ENCODE results near the gene TMEM200B. TPM values are rescaled to one million over a fixed set of nuclear protein-coding genes. Genes with fewer than 3 reads are reported as not detected.

TMEM200B gene
- total RNA-seq, 1 experiment from 2014 or later: 1.1 TPM

DNA sequence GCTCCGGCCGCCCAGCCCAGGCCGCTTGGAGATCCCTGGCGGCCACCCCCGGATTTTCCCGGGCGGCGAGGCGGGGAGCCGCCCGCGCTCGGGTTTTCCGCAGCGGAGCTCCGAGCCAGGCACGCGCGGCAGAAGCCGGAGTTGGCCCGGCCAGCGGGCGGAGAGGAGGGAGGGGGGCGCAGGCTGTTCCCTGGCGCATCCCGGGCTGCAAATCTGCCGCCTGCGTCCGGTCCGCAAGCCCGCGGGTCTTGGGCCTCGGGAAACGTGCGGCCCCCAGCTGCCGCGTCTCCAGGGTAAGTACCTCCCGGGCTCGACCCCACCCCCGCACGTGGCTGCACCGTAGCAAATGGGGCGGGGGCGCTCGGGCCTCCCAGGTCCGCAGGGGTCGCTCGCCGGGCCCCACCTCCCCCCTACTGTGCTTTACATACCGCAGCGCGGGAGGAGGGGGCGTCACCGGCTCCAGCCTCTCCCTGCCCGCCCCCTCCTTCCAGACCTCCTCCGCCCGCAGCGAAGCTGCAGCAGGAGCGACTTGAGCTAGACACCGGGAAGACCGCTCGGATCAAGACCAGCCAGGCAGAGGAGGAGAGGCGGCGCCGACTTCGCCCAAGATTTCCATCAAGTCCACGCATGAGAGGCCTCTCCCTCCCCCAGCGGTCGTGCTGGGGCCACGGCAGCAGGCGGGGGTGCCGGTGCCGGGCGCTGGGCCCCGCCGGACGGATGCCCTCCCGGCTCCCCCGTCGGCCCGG is 1.6 kb downstream of the TMEM200B start:
- Histone ChIP-seq H3K27ac (ENCODE audit: low read depth, low read length, poor library complexity, severe bottlenecking) (no peak overlapping the region), H3K9me3 (ENCODE audit: low read depth, low read length, poor library complexity, severe bottlenecking) (no peaks in the 10 kb centered on the region), H3K4me1 (ENCODE audit: insufficient read depth, low read length, poor library complexity, severe bottlenecking) (peaks cover 9% of the 10 kb centered on the region), H3K4me3 (ENCODE audit: low read depth, low read length, poor library complexity, severe bottlenecking) (peak overlapping the region; percentile 50), H3K27me3 (replicated peaks; ENCODE audit: insufficient read depth, low read depth, low read length, poor library complexity) (no peaks in the 10 kb centered on the region), H3K36me3 (ENCODE audit: insufficient read depth, low read length, poor library complexity, severe bottlenecking) (peaks cover 20% of the 10 kb centered on the region)
- intact Hi-C loops (cut with micrococcal nuclease; ENCODE audit: unreplicated experiment): loop anchor here (5.0 kb wide), 2 partner anchors 225 to 240 kb away; no protein-coding TSS in a partner anchor
- TF ChIP-seq, protein P1, sequence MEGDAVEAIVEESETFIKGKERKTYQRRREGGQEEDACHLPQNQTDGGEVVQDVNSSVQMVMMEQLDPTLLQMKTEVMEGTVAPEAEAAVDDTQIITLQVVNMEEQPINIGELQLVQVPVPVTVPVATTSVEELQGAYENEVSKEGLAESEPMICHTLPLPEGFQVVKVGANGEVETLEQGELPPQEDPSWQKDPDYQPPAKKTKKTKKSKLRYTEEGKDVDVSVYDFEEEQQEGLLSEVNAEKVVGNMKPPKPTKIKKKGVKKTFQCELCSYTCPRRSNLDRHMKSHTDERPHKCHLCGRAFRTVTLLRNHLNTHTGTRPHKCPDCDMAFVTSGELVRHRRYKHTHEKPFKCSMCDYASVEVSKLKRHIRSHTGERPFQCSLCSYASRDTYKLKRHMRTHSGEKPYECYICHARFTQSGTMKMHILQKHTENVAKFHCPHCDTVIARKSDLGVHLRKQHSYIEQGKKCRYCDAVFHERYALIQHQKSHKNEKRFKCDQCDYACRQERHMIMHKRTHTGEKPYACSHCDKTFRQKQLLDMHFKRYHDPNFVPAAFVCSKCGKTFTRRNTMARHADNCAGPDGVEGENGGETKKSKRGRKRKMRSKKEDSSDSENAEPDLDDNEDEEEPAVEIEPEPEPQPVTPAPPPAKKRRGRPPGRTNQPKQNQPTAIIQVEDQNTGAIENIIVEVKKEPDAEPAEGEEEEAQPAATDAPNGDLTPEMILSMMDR (conservative IDR thresholded peaks at IDR 0.05; ENCODE audit: low read depth, low read length): no peak
- TF ChIP-seq EZH2 (IDR thresholded peaks at IDR 0.05; ENCODE audit: borderline replicate concordance, low read depth, low read length, poor library complexity, severe bottlenecking): no peak
- no TSS peak for BruUV-seq (replicated peaks)
- ChIA-PET CTCF (interaction anchor here (0.5 to 1.6 kb wide), 5 partner anchors 28 to 240 kb away, joined by 3 to 8 read pairs (median 6); no protein-coding TSS in a partner anchor), POLR2A (ENCODE audit: low non-redundant PET) (interaction anchor here (0.5 kb wide), 1 partner anchor 237 kb away, joined by 4 read pairs; no protein-coding TSS in a partner anchor)
- DNase-seq (ENCODE audit: low spot score): peak; percentile 55

DNA sequence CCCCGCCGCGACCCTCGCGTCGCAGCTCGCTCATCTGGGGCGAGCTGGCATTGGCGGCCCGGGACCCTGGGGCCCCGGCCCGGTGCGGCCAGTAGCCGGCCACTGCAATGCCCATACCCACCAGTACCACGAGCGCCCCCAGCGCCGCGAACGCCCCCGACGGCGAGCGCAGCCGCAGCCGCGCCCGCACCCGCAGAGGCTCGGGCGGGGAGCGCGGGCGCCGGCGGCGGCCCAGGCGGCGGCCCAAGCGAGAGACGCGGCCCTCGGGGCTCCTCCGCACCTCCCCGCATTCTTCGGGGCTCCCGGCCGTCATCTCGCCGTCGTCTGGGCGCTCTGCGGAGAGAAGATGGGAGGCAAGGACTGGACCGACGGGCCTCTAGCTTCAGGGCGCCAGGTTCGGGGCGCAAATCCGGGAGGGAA is 2.2 kb downstream of the TMEM200B start:
- CTCF ChIA-PET: interaction anchor here (0.5 to 1.6 kb wide), 4 partner anchors 28 to 239 kb away, joined by 3 to 8 read pairs (median 5); no protein-coding TSS in a partner anchor
- POLR2A ChIA-PET (ENCODE audit: low non-redundant PET): no interaction called here
- DNase-seq (ENCODE audit: low spot score): peak; percentile 44
- Histone ChIP-seq H3K27me3 (replicated peaks; ENCODE audit: insufficient read depth, low read depth, low read length, poor library complexity) (no peaks in the 10 kb centered on the region), H3K9me3 (ENCODE audit: low read depth, low read length, poor library complexity, severe bottlenecking) (no peaks in the 10 kb centered on the region), H3K27ac (ENCODE audit: low read depth, low read length, poor library complexity, severe bottlenecking) (no peak overlapping the region), H3K4me3 (ENCODE audit: low read depth, low read length, poor library complexity, severe bottlenecking) (peak overlapping the region; percentile 50), H3K36me3 (ENCODE audit: insufficient read depth, low read length, poor library complexity, severe bottlenecking) (peaks cover 26% of the 10 kb centered on the region), H3K4me1 (ENCODE audit: insufficient read depth, low read length, poor library complexity, severe bottlenecking) (peaks cover 9% of the 10 kb centered on the region)
- intact Hi-C loops (cut with micrococcal nuclease; ENCODE audit: unreplicated experiment): loop anchor here (5.0 kb wide), 2 partner anchors 224 to 239 kb away; no protein-coding TSS in a partner anchor
- BruUV-seq (replicated peaks): no TSS peak
- no peak for TF ChIP-seq EZH2 (IDR thresholded peaks at IDR 0.05; ENCODE audit: borderline replicate concordance, low read depth, low read length, poor library complexity, severe bottlenecking)

DNA sequence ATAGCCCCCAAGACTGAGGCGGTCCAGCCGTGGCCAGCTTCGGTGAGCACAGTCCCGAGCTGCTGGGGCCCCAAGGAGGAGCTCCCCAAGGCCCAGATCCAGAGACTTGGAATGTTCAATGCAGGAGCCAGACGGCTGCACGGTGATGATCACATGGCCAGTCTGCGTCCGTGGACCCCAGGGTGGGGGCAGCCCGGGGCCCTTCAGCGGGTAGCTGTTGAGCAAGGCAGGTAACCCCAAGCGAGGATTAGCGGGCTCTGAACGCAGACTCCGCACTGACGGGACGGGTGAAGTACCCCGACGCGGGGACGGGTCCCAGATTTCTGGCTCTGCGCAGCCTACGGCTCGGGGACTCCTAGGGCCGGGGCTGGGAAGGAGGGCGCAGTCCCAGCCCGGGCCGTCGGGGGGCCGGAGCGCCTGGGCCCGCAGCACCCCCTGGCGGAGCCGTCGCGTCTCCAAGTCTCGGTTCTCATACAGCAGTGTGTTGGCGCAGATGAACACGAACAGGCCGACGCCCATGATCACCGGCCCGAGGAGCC is 2.7 kb downstream of the TMEM200B start:
- H3K36me3 ChIP-seq (ENCODE audit: insufficient read depth, low read length, poor library complexity, severe bottlenecking): peaks cover 30% of the 10 kb centered on the region
- peak; percentile 87 for DNase-seq (ENCODE audit: low spot score)
- H3K9me3 ChIP-seq (ENCODE audit: low read depth, low read length, poor library complexity, severe bottlenecking): no peaks in the 10 kb centered on the region
- intact Hi-C loops (cut with micrococcal nuclease; ENCODE audit: unreplicated experiment): loop anchor here (5.0 kb wide), 2 partner anchors 224 to 239 kb away; no protein-coding TSS in a partner anchor
- no peaks in the 10 kb centered on the region for H3K27me3 ChIP-seq (replicated peaks; ENCODE audit: insufficient read depth, low read depth, low read length, poor library complexity)
- TF ChIP-seq, protein P1 (conservative IDR thresholded peaks at IDR 0.05; ENCODE audit: low read depth, low read length): peak; percentile 83
- no peak for TF ChIP-seq EZH2 (IDR thresholded peaks at IDR 0.05; ENCODE audit: borderline replicate concordance, low read depth, low read length, poor library complexity, severe bottlenecking)
- BruUV-seq (replicated peaks): no TSS peak
- H3K4me3 ChIP-seq (ENCODE audit: low read depth, low read length, poor library complexity, severe bottlenecking): peak overlapping the region; percentile 50
- H3K27ac ChIP-seq (ENCODE audit: low read depth, low read length, poor library complexity, severe bottlenecking): no peak overlapping the region
- ChIA-PET POLR2A (ENCODE audit: low non-redundant PET) (no interaction called here), CTCF (interaction anchor here (1.5 to 1.6 kb wide), 2 partner anchors 239 kb away, joined by 4 to 8 read pairs; no protein-coding TSS in a partner anchor)
- peaks cover 9% of the 10 kb centered on the region for H3K4me1 ChIP-seq (ENCODE audit: insufficient read depth, low read length, poor library complexity, severe bottlenecking)
